Endometrial microvascular endothelial cells (primary cell): Measurements from ENCODE around the gene MAP1B. TPM values are rescaled to one million over a fixed set of nuclear protein-coding genes. Genes with fewer than 3 reads are reported as not detected.

ENCODE experiments used
- in situ Hi-C: cut with HindIII; loops from 2 replicates; pipeline ENCODE4 v1.10.0; 2017; ENCODE audit warnings: low sequenced_read_pairs, low pct_unique_long_range_greater_than_20kb; ENCODE audit errors: inconsistent ontology term
- total RNA-seq: library from RNA; depleted of rRNA; stranded (reverse); fragments of >200 nt; gene quantifications from one replicate; pipeline ENCODE4 v1.2.3, GENCODE V29; 2015; ENCODE audit errors: inconsistent ontology term

The MAP1B gene
- total RNA-seq, 1 donor from 2014 or later, result 226 TPM

DNA sequence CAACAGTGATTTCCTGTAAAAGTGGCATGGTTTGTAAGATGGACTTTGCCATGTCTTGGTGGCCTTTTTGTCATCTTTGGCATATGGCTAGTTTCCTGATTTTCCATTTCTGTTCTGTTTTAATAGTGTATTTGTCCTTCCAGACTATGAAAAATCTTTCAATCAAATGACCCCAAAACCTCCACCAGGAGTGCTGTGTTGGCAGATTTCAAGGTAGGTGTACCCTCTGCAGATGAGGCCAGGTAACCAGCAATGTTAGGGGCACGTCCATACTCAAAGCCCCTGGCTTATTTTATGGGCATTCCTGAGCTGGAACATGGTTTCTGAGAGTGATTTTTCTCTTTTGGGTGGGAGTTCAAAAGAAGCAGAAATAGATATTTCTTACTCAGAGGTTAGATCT lies 15.2 kb upstream of the MAP1B start:
- in situ Hi-C loops, result no loop called here

DNA sequence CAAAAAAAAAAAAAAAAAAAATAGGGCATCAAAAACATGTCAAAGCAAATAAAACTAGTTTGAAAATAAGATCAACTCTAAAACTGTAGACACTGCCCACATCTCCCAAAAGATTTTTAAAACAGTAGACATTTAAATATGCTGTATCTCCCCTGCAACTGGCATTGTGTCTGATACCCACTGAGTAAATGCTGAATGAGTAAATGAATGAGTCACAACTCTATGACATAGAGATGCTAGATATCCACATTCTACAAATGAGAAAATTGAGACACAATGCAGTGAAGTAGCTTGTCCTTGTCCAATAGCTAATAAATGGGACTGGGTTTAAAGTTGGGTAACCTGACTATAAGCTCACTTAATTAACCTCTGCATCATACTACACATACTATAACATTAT lies 14.1 kb upstream of the MAP1B start:
- in situ Hi-C loops, result no loop called here

- in situ Hi-C loops, result no loop called here
Observed at GRCh38 chr5:72093824-72094223, 13.5 kb upstream of the MAP1B start.

DNA sequence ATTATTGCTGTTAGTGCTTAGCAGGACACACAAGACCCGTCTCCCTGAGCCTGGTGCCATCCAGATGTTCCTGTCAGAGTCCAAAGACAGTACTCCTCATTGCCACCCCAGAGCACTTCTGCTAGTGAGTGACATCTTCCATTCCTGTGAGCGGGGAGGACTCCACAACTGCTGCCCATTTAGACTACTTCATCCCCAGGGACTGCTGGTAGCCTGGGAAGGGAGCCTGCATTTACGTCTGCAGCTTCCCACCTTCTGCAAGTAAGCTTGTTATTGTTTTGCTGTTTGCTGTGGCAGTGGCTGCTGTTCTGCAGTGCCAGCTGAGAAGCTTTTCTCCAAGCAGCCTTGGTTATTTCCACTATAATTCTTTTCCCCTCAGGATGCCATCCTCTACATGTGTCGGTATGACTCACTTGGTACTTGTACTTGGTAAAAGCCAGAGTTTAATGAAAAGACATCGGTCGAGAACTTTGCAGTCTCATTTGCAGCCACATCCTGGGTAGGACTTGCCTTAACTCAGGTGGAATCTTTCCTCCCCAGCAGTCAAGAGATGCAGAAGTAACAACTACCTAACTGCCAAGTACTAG lies 10.6 kb upstream of the MAP1B start:
- in situ Hi-C loops, result no loop called here

GRCh38 chr5:72101828-72102227 lies 5.4 kb upstream of the MAP1B start:
- in situ Hi-C loops, result no loop called here

DNA sequence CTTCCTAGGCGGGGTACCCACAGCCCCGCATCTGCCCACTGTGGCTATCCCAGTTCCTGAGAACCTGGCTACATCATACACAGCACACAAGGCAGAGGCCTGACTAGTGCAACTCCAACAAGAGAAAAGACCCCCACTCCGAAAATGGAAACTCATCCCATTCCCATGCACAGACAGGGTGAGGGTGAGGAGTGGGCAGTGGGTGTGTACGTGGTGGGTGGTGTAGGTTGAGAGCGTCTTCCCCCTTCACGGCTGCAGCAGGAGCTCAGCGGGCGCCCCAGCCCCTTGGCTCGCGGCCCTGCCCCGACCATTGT lies 501 bp upstream of the MAP1B start:
- in situ Hi-C loops, result no loop called here

GRCh38 chr5:72107901-72108201 lies 576 bp downstream of the MAP1B start:
- in situ Hi-C loops, result no loop called here

- in situ Hi-C loops, result no loop called here
Observed at GRCh38 chr5:72108202-72109061, 1.2 kb downstream of the MAP1B start.

DNA sequence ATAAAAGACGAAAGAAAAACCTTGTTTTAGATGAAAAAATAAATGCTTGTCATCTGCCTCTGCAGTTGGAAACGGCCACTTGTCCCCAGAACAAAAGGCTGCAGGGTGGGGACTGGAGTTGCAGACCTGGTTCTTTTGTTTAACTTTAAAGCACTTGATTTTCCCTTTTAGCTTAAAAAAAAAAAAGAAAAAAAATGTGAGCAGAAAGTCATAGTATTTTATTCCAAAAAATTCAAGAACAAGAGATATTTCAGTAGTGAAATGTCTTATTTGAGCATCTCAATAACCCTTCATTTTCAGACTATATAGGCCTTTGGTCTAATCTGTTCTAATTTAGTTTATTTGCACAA lies 1.8 kb downstream of the MAP1B start:
- in situ Hi-C loops, result no loop called here

DNA sequence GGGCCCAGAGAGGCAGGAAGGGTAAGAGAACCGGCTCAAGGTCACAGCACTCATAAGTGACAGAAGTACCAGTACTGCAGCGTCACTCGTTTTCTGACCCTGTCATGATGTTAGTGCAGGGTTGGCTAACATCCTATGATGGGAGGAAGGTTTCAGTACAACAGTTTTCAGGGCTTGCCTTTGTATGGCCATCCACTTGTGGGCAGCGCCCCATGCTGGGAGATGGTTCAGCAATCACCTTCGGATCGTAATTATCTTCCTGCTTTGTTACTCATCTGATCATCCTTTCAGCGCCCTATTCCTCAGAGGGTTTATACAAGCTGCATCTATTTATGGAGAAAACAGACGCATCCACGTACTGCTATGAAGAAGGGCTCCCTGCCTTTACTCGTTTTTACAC lies 2.4 kb downstream of the MAP1B start:
- in situ Hi-C loops, result no loop called here

DNA sequence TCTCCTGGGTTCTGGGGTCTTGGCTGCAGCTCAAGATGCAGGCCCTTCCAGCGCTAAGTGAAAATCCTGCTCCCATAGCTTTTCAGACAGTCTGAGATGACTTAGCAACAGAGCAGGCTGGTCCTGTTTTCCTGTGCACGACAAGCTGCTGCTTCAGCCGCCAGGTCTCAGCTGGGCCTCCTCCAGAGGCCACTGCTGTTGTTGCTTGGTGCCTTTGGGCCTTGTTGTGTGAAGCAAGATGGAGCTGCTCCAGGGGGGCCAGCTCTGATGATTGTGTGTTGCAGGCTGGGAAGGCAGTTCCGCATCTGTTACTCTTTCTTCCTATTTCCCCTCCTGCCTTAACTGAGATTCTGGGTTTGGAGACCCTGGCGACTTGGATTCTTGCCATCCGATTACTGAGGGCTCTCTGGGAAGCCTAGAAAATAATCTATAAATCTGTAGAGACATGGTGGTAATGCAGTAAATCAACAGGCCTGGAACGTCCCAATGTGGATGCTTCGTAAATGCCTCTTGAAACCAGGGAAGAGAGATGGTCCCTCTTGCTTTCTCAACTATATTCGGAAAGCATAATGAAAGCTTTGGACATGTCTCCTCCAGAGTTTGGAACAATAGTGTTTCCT lies 3.2 kb downstream of the MAP1B start:
- in situ Hi-C loops, result no loop called here

- in situ Hi-C loops, result no loop called here
Observed at GRCh38 chr5:72112389-72112788, 5.1 kb downstream of the MAP1B start.

- in situ Hi-C loops, result no loop called here
Observed at GRCh38 chr5:72114629-72115028, 7.4 kb downstream of the MAP1B start.

- in situ Hi-C loops, result no loop called here
Observed at GRCh38 chr5:72115296-72115695, 8.0 kb downstream of the MAP1B start.

DNA sequence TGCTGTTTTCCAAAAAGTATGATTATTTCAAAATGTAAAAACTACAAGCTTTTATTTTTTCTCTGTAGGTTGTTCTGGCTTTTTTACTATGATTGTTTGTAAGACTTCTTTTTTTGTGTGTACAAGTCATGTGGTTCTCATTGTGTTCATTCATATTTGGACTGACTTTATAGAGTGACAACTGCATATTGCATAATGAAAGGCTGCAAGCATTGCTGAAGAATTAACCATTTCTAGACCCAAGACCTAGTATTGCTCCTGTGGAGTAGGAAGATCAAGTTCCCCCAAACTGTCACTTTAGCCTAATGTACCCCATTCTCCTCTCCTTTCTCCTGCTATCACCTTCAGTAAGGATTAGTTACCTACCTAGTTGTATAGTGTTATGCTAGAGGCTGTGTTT lies 10.0 kb downstream of the MAP1B start:
- in situ Hi-C loops, result no loop called here

GRCh38 chr5:72121052-72121779 lies 13.9 kb downstream of the MAP1B start:
- in situ Hi-C loops, result no loop called here

DNA sequence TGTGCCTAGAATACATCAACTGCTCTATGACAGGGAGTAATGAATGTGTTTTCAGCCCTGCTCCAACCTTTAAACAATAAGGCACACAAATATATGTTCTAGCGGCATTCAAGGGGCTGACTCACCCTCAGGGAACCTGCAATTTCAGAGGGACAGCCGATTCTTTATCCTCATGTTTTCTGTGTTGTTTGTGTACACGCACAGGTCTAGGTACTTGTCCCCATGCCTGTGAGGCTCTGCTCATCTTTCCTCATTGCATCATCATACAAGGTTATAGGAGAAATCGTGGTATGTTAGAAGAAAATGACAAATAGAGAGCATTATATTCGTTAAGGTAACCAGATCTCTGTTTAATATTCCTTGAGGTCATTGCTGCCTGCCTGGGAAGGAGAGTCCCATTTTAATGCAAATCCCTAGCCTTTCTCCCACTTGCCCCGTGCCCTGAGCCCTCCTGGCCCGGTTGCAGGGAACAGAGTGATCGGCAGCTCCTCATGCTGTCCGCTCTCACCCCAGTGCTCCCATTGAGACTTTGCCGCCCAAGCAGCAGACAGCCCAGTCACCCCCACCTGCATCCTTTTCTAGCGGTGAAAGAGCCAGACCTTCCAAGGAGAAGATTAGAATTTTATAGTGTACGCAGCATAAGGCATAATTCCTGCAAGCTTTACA lies 14.6 kb downstream of the MAP1B start:
- in situ Hi-C loops, result no loop called here

GRCh38 chr5:72122602-72123001 lies 15.3 kb downstream of the MAP1B start:
- in situ Hi-C loops, result no loop called here

DNA sequence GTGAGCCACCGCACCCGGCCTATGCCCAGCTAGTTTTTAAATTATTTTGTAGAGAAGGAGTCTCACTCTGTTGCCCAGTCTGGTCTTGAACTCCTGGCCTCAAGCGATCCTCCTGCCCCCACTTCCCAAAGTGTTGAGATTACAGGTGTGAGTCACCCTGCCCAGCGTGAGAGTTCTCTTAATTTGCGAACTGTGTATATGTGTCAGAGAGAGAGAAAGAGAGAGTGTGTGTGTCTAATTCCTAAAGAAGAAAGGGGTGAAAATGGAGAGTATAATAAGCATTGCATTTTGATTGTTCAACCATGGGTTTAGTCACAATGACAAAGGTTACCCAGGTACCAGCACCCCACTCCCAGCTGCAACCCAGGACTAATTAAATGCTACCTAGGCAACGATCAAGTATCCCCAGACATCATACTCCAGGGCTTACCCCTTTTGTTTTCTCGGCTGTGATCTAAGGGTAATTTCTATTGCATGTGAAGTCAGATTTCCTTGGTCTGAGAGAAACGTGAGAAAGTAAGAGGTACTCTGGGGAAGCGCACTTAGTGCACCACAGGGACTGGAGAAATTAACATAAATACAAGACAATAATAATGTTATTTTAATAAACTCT lies 16.6 kb downstream of the MAP1B start:
- in situ Hi-C loops, result no loop called here
